Occipital lobe (tissue), 2 donors: ENCODE results near the gene TAF7. TPM values are rescaled to one million over a fixed set of nuclear protein-coding genes. Genes with fewer than 3 reads are reported as not detected.
"Not testable (repeated sequence)": the region's sequence is repeated elsewhere in the genome, so short reads cannot be mapped to it uniquely, and the experiment has no call there.

Experiments used
- DNase-seq: peaks from one replicate; lab custom pipeline; 2025; lab: John Stamatoyannopoulos, UW
- total RNA-seq: library from RNA; depleted of rRNA; stranded (reverse); fragments of >200 nt; gene quantifications from one replicate; pipeline ENCODE4 v1.2.3, GENCODE V29; 2014

Gene TAF7
- 127 TPM for total RNA-seq

- DNase-seq = peak; percentile 86
These were observed at the start of gene TAF7 for GRCh38 chr5:141320225-141321169. TAF7 (minus strand) TSS chr5:141320784; CDS start chr5:141320044, 740 bp downstream.

- DNase-seq = no peak
These were observed 45.7 kb upstream of the TAF7 start for GRCh38 chr5:141366016-141366896.

- no peak for DNase-seq
These were observed 43.5 kb upstream of the TAF7 start, which contains the start of gene PCDHGA5 for GRCh38 chr5:141363952-141364660. PCDHGA5 (plus strand) TSS chr5:141364162; CDS start chr5:141364331, 169 bp downstream.

GRCh38 chr5:141362719-141363118 lies 42.1 kb upstream of the TAF7 start:
- DNase-seq = no peak

- no peak for DNase-seq
These were observed 40.1 kb upstream of the TAF7 start for GRCh38 chr5:141360685-141361084.

- DNase-seq = no peak
These were observed 39.3 kb upstream of the TAF7 start, which contains the start of gene PCDHGB2 for GRCh38 chr5:141359790-141360426. PCDHGB2 (plus strand) TSS chr5:141359994; CDS start chr5:141360136, 142 bp downstream.

- no peak for DNase-seq
These were observed 36.4 kb upstream of the TAF7 start for GRCh38 chr5:141356950-141357349.

- DNase-seq = no peak
These were observed 35.5 kb upstream of the TAF7 start for GRCh38 chr5:141356133-141356532.

GRCh38 chr5:141355641-141356040 lies 35.1 kb upstream of the TAF7 start:
- DNase-seq = no peak

GRCh38 chr5:141354900-141355469 lies 34.4 kb upstream of the TAF7 start, which contains the start of gene PCDHGA4:
PCDHGA4 (plus strand) TSS chr5:141355021; CDS start chr5:141355108, 87 bp downstream.
- DNase-seq = no peak

GRCh38 chr5:141351591-141351990 lies 31.0 kb upstream of the TAF7 start:
- DNase-seq = no peak

- DNase-seq = no peak
These were observed 29.5 kb upstream of the TAF7 start, which contains the start of gene PCDHGB1 for GRCh38 chr5:141349917-141350619. PCDHGB1 (plus strand) TSS chr5:141350099; CDS start chr5:141350261, 162 bp downstream.

GRCh38 chr5:141346017-141346416 lies 25.4 kb upstream of the TAF7 start:
- not testable (repeated sequence) for DNase-seq

GRCh38 chr5:141345327-141345726 lies 24.7 kb upstream of the TAF7 start:
- no peak for DNase-seq

- DNase-seq = no peak
These were observed 23.4 kb upstream of the TAF7 start for GRCh38 chr5:141343953-141344463.

- DNase-seq = no peak
These were observed 22.8 kb upstream of the TAF7 start, which contains the start of gene PCDHGA3 for GRCh38 chr5:141343242-141343952. PCDHGA3 (plus strand) TSS chr5:141343829; CDS start chr5:141344034, 205 bp downstream.

GRCh38 chr5:141342773-141343172 lies 22.2 kb upstream of the TAF7 start:
- DNase-seq = no peak

- DNase-seq = not testable (repeated sequence)
These were observed 20.3 kb upstream of the TAF7 start for GRCh38 chr5:141340781-141341354.
